GM23338 (cell line): ENCODE results near the gene OGFRL1. TPM values are rescaled to one million over a fixed set of nuclear protein-coding genes. Genes with fewer than 3 reads are reported as not detected.

Experiments
- CREB1 ChIP-seq: fragments of 250-450 bp; sonication (Bioruptor Pico); IDR thresholded peaks from 2 replicates; pipeline ENCODE4 v1.5.0; 2020; ENCODE audit warnings: low read depth, mild to moderate bottlenecking, moderate library complexity
- CTCF ChIP-seq, 2 experiments: fragments of 200-600 bp in 1 of 2; sonication (generic) in 1 of 2; conservative IDR thresholded peaks; 2 replicates each; pipeline versions ENCODE4 v1.5.1 to v1.6.1; 2016 to 2017; ENCODE audit warnings: antibody characterized with exemption in 2 of 2, low read depth in 2 of 2, mild to moderate bottlenecking in 2 of 2, moderate library complexity in 1 of 2
- EZH2 ChIP-seq: fragments of 200-600 bp; sonication (generic); IDR thresholded peaks from one replicate; pipeline ENCODE4 v1.8.0; 2017; ENCODE audit warnings: antibody characterized with exemption, mild to moderate bottlenecking, low read depth; ENCODE audit not compliant: unreplicated experiment
- EZH2phosphoT487 ChIP-seq: fragments of 200-600 bp; sonication (generic); IDR thresholded peaks from one replicate; pipeline ENCODE4 v1.8.1; 2018; ENCODE audit warnings: antibody characterized with exemption; ENCODE audit not compliant: unreplicated experiment
- JUNB ChIP-seq: IDR thresholded peaks from one replicate; pipeline ENCODE4 v1.6.1; 2016; ENCODE audit warnings: antibody characterized with exemption; ENCODE audit not compliant: unreplicated experiment
- POLR2AphosphoS5 ChIP-seq: IDR thresholded peaks from 2 replicates; pipeline ENCODE4 v1.6.1; 2016; ENCODE audit warnings: antibody characterized with exemption, low read depth
- STAT1 ChIP-seq: IDR thresholded peaks from one replicate; pipeline ENCODE4 v1.6.1; 2016; ENCODE audit warnings: antibody characterized with exemption; ENCODE audit not compliant: unreplicated experiment
- ZNF114 ChIP-seq: fragments of 250-450 bp; sonication (Bioruptor Pico); IDR thresholded peaks from 2 replicates; pipeline ENCODE4 v1.5.0; 2020; ENCODE audit warnings: mild to moderate bottlenecking, moderate library complexity
- ZNF331 ChIP-seq: fragments of 250-450 bp; sonication (Bioruptor Pico); IDR thresholded peaks from 2 replicates; pipeline ENCODE4 v1.5.0; 2020; ENCODE audit warnings: low read depth, mild to moderate bottlenecking, moderate library complexity
- ZNF462 ChIP-seq: fragments of 250-450 bp; sonication (Bioruptor Pico); IDR thresholded peaks from 2 replicates; pipeline ENCODE4 v1.5.0; 2020; ENCODE audit warnings: mild to moderate bottlenecking, moderate library complexity
- polyA plus RNA-seq: library from polyadenylated mRNA; unstranded; fragments of >200 nt; fragmentation: Nextera tagmentation; extraction: Ambion mirVana; gene quantifications from 2 replicates; pipeline ENCODE4 v1.2.1, GENCODE V29; 2016
- total RNA-seq: library from RNA; depleted of rRNA; stranded (reverse); fragments of >200 nt; shearing (Covaris generic); gene quantifications from 2 replicates; pipeline ENCODE4 v1.2.3, GENCODE V29; 2014

OGFRL1 gene
- total and polyA plus RNA-seq, 2 experiments from 2014 or later = 4.2 to 10.0 TPM

- TF ChIP-seq ZNF462 (CRISPR knock-in tag) = no peak
- TF ChIP-seq POLR2AphosphoS5 = no peak
- no peak for TF ChIP-seq CREB1 (CRISPR knock-in tag)
- no peak for TF ChIP-seq JUNB
- TF ChIP-seq CTCF (conservative IDR thresholded peaks at IDR 0.05; ENCODE audit: low read depth in 2 of 2) = no peak
- no peak for TF ChIP-seq ZNF331 (CRISPR knock-in tag)
- no peak for TF ChIP-seq EZH2phosphoT487
- no peak for TF ChIP-seq ZNF114 (CRISPR knock-in tag)
- TF ChIP-seq EZH2 = no peak
- no peak for TF ChIP-seq STAT1
Observed at GRCh38 chr6:71349976-71350615, 61.5 kb downstream of the OGFRL1 start (continued).
